Left renal cortex interstitium (tissue), 4 donors: Measurements from ENCODE around the gene GPAT2. TPM values are rescaled to one million over a fixed set of nuclear protein-coding genes. Genes with fewer than 3 reads are reported as not detected.
A peak's percentile ranks its signal among the peaks of the same experiment; 100 is the strongest.
"Not testable (repeated sequence)": the region's sequence is repeated elsewhere in the genome, so short reads cannot be mapped to it uniquely, and the experiment has no call there.

Experiments
- DNase-seq, 4 donors: peaks; one replicate each; pipeline ENCODE4 v3.0.0-alpha.2; 2013; ENCODE audit warnings: low read depth in 4 of 4, low spot score in 2 of 4, missing footprints in 1 of 4
- polyA plus RNA-seq, 4 donors: library from polyadenylated mRNA; unstranded; fragments of 120-200 nt; gene quantifications; one replicate each; pipeline ENCODE4 v1.2.1, GENCODE V29; 2013; ENCODE audit not compliant: insufficient read length in 4 of 4

The GPAT2 gene
- polyA plus RNA-seq, 4 donors = 2.9 to 5.0 (median 3.5) TPM

DNA sequence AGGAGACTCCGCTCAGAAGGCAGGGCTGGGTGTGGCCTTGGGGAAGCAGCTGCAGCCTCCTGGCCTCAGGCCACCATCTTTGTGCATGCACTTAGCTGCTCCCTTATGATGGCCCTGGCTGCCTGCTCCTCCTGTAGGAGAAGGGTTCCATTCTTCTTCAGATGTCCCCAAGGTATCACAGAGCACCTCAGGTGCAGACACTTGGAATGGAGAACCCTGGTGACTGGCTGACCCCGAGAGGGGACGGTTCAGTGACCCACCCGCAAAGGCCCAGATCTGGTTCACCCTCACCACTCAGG is 9.6 kb downstream of the GPAT2 start:
- no peak for DNase-seq

DNA sequence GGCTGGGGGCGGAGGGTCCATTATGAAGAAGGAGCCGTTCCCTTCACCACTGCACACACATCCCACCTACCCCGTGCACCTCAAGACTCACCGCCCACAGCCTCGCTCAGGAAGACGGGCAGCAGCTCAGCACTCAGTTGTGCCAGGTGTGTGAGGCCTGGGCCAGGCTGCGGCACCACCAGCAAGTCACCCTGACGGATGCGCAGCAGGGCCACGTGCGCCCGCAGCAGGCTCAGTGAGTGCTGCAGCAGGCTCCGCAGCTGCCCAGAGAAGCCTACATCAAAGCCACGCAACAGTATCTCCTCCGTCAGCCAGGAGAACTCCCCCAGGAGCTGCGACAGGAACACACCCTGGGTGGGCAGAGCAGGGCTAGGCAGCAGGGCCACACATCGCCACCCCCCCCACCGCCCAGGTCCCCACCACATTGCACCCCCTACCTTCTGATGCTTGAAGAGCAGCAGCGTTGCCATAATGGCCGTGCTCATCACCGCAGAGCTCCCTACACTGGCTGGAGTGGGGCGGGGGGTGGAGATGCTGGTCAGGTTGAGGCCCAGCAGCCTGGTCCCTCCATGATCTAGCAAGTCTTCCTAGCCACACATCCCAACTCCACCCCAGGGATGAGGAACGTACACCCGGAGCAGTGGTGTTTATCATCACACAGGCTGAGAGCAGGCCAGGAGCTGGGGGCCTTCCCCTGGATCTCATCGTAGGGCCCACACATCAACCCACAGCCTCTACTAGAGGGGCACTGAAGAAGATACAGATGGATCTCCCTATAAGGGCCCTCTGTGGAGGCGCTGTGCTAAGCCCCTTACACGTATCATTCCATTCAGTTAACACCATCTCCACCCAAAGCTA is 10.2 kb downstream of the GPAT2 start:
- DNase-seq = no peak

DNA sequence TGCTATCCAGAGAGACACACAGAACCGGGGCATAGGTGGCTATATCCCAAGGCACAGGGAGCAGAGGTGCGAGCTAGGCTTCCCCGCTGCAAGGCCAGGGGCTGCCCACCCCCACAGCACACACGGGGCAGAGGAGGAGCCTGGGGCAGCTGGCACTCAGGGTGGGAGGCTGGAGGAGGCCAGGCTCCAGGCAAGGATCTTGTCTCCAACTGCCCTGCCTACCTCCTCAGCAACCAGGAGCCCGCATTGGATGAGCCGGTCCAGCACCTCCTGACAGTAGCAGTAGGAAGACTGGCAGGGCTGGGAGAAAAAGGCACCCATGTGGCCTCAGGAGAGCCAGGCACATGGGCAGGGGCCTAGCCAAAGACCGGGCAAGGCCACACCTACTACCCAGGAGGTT is 11.0 kb downstream of the GPAT2 start:
- not testable (repeated sequence) for DNase-seq

DNA sequence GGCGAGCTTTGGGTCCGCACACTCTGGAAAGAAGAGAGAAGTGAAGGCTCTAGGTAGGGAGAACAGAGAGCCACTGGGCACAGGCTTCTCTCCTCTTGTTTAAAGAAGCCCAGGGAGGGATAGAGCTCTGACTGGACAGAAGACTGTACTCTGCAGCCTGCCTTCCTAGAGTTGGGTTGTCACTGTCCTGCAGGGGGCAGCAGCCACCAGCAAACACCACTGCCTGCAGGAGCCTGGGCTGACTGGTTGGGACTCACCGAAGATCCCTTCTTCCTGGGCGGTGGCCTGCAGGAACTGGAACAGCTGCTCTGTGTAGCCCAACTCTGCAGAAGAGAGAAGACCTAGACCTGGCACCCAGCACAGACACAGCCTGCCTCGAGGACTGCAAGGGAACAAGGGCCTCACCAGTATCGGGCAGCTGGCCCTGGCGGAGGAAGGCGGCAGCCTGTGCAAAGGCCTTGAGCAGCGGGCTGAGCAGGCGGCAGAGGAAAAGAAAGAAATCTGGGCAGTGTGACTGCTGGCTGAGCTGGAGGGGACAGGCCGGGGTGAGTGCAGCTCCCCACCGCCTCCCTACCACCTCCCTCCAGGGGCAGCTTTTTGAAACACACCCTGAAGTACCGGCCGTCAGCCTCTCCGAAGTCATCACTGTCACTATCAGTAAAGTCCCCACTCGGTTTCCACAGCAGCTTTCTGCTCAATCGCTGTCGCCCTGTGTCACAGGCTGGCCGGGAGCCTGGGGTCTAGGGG is 11.8 kb downstream of the GPAT2 start:
- DNase-seq = peak in 2 of 4 donors; percentile 46 to 48

DNA sequence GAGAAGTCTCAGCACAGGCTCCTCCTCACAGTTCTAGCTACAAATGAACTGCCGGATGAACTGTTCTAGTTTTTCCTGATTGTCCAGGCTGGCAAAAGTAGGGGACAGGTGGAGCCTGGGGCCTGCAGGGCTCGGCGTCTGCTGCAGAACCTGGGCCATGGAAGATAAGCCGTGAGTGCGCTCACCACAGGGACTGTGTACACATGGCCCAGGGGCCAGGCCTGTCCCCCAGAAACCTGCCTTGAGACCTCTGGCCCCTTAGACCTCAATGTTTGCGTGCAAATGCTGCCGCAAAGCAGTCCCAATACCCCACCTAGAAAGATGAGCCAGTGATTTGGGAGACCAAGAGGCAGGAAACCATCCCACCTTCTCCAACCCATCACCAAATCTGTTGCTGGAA is 12.6 kb downstream of the GPAT2 start:
- DNase-seq = not testable (repeated sequence)

DNA sequence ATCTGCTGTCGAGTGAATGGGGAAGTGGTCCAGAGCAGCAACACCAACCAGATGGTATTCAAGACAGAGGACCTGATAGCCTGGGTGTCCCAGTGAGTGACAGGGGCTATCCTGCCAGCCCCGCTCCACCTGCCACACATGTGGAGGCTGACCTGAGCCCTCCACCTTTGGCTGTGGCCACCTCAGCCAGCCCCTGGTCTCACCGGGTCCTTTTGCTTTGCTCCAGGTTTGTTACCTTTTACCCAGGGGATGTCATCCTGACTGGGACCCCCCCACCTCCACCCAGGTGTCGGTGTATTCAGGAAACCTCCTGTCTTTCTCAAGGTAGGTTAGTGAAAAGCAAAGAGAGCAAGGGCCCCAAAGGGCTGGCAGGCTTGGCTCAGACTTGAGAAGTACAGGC is 13.6 kb downstream of the GPAT2 start:
- not testable (repeated sequence) for DNase-seq

DNA sequence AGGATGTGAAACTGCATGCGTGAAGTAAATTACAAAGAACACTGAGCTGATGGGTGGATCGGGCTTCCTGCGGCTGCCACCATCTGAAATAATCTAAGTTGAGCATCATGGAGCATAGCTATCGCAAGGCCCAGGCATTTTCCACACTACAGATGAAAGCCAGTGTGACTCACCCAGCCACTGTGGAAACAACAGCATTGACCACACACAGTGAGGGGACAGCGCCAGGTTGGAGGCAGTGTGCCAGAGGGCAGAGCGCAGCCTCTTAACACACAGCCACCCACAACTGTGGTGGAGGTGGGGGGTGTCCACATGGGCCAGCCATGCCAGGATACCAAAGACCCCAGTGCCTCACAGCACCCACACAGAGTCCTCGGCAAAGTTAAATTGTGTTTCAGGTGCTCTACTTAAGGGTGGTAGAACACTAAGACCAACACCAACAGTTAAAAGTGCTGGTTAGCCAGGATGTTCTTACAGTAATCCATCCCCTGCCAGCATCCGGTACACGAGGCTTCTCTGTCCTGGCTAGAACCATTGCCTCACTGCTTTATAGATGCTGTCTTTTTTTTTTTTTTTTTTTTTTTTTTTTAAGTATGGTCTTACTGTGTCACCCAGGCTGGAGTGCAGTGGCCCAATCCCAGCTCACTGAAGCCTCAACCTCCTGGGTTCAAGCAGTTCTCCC is 14.7 kb downstream of the GPAT2 start:
- DNase-seq = not testable (repeated sequence)

DNA sequence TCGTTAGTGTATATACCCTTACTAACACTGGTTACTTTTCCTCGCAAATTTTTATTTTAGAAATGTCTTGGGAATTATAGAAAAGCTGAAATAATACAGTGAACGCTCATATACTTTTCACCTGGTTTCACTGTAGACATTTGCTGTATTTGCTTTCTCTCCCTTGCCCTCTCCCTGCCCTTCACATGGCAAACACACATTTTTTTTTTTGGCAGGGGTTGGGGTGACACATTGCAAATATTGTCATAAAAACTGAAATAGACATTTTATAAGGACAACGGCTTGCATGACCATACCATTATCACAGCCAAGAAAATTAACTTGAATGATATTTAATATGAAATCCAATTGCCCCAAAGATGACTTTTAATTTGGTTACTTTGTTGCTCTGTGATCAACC is 18.4 kb downstream of the GPAT2 start:
- not testable (repeated sequence) for DNase-seq

DNA sequence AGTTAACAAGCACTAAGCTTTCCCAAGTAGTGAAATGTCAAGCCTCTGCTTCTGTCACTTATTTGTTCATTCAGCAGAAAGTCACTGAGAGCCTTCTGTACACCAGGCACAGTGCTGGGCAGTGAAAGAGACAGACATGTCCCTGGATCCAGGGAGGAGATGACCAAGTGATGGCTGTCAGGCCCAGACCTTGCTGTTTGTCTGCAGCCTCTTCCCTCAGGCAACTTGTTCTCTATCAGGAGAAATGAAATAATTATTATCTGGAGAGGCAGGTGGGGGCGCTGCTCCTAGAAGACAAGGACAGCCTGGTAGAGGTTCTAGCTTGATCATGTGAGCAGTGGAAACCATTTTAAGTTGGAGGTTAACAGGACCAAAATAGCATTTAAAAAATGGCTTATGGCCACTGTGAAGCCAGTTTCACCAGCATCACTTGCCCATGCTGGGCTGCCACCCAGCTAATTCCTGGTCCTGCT is 21.9 kb downstream of the GPAT2 start:
- DNase-seq = not testable (repeated sequence)

DNA sequence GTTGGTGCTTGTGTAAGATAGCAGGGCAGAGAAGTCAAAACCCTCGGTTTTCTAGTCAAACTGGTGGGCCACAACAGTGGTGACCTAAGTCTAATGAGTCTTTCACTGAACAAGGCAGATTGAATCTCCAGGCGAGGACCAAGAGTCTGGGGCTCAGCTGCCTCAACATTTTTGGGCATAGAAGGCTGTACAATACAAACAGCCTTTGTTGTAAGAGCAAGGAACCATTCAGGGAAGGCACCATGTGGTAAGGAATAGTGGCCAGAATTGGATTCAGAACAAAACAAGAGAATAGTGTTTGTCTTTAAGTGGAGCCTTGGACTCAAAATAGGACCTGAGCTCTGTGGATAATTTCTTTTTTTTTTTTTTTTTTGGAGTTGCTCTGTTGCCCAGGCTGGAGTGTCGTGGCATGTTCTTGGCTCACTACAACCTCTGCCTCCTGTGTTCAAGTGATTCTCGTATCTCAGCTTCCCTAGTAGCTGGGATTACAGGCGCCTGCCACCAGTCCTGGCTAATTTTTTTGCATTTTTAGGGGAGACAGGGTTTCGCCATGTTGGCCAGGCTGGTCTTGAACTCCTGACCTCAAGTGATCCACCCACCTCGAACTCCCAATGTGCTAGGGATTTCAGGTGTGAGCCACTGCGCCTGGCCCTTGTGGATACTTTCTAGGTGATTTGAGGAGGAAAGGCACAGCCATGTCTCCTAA is 22.5 kb downstream of the GPAT2 start:
- not testable (repeated sequence) for DNase-seq

DNA sequence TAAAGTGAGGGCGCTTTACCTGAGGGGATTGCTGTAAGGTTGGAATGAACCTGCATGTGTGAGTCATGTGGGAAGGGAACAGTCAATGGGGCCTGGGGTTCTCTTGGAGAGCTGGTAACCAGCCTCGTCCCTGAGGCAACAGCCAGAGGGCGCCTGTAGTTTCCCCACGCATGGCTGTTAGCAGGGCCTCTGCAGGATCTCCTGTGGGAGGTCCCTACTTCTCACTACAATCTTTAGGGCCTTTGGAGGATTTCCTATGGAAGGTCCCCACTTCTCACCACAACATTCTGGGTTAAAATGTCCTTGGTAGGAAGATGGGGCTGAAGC is 23.6 kb downstream of the GPAT2 start:
- DNase-seq = not testable (repeated sequence)

DNA sequence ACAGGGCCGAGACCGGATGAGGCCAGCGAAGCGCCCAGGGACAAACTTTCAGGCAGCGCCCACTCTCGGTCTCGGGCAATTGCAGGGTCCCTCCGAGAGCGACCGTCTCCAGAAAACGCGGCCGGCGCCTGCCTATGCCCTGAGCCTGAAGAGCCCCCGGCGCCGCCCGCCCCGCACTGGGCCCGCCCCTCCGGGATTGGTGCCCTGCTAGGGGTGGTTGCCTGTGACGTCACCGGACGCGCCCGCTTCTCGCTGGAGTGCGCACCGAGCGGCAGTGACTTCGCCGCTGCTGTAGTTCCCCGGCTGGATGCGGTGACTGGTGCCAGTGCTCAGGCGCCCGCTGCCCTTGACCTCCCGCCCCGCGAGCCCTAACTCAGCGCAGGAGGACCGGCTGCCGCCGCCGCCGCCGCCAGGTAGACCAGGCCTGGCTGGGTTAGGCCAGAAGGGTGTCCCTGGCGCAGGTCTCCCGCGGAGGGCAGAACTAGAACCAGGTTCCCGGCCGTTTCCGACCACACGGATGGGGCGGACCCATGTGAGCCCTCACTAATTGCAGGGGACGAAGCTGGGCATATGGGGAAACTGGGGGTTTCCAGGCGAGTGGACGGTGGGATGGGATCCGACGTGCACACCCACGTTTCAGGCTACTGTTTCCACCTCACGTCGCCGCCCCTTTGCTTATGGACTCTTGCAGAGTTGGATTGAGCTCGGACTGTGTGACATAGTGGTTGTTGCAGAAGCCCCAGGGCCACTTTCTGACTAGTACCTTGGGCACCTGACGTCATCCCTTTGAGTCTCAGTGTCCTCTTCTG is 24.2 kb downstream of the GPAT2 start:
- peak in 2 of 4 donors; percentile 76 to 81 for DNase-seq

DNA sequence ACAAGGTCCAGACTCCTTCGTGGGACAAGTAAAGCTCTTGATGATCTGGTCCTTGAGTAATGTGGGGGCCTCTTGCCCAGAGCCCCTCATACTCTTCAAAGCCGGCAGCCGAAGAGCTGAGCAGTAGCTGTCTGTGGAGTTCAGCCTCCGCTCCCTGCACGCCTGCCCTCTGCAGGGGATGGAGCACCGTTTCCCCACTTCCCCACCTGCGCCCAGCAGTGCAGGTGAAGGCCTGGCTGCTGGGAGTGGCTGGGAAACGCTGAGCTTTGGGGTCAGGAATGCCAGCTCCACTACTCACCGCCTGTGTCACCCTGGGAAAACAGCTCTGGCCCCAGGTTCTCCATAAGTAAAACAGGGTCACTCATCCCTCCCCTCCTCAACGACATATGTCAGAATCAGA is 24.9 kb downstream of the GPAT2 start:
- DNase-seq = not testable (repeated sequence)

DNA sequence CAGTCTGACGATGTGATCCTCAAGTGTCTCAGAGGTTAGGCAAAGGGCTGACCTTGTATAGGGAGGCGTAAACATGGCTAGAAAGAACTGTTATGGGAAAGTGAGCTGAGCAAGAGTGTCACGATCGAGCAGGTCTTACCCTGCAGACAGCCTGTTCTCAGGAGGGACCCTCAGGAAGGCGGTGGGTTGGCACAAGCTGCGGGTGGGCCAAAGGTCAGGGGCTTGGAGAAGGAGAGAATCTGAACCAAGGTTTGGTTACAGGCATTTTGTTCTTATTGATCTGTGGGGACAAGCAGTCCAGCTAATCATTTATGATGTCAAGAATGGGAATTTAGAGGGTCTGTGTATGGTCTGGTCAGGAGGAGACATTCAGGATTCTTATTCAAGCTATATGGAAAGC is 26.7 kb downstream of the GPAT2 start:
- DNase-seq = not testable (repeated sequence)

DNA sequence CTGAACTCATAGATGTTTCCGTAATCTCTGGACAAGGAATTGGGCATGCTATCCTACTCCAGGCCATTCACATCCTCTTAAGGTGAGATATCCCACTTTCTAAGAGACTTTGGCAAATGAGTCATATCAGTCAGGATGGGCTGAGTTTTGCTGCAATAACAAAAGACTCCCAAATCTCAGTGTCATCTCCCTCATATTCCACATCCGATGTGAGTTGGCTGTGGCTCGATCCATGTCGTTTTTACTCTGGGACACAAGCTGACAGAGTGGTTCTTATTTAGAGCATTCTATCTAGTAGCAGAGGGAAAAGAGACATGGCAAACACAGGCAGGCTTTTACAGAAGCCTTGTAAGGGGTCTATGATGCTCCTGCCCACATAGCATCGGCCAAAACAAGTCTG is 28.5 kb downstream of the GPAT2 start:
- not testable (repeated sequence) for DNase-seq

DNA sequence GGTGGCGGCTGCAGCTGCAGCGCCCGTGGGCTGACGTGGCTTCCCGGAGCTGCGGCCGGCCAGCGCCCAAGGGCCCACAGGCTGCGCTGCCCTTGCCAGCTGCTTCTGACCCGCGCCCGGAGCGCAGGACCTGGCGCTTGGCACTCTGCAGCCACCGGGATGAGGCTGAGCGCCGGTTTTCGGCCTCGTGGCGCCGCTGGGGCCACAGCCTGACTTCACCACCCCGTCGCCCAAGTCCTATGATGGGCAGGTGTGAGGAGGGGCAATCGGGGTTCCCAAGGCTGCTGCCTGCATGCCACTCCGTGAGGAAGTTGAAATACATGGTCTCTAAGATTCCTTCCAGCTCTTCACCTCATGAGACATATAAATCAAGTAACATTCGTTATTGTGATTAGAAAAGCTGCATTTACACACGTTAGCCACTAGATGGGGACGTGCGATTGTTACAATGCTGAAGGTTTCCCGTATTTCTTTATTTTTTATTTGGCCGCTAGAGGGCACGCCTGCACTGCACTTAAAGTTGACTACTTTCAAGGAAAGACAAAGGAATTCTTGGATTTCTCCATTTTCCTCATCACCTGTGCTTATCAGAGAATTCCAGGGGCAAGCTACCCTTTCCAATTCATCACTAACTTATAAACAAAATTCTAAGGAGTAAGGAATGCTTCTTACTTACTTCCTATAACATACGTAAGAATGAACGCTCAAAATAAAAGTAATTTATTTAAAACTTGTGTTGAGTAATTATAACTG is 42.0 kb downstream of the GPAT2 start:
- DNase-seq = peak in 2 of 4 donors; percentile 29 to 36

DNA sequence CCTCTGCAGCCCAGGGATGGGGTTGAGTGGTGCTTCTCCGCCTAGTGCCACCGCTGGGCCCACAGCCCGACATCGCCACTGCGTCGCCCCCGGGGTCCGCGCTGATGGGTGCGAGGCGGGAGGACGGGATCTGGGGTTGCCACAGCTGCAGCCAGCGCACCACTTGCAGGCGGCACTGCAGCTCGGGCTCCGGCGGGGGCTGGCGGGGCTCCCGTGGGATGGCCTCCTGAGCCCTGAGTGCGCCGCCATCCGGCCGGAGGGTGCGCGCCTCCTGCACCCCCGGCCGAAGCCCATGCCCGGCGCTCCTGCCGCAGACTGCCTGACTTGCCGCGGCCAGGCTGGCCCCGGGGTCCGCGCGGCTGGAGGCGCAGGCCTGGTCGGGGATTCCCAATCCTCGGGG is 42.6 kb downstream of the GPAT2 start:
- DNase-seq = not testable (repeated sequence)

DNA sequence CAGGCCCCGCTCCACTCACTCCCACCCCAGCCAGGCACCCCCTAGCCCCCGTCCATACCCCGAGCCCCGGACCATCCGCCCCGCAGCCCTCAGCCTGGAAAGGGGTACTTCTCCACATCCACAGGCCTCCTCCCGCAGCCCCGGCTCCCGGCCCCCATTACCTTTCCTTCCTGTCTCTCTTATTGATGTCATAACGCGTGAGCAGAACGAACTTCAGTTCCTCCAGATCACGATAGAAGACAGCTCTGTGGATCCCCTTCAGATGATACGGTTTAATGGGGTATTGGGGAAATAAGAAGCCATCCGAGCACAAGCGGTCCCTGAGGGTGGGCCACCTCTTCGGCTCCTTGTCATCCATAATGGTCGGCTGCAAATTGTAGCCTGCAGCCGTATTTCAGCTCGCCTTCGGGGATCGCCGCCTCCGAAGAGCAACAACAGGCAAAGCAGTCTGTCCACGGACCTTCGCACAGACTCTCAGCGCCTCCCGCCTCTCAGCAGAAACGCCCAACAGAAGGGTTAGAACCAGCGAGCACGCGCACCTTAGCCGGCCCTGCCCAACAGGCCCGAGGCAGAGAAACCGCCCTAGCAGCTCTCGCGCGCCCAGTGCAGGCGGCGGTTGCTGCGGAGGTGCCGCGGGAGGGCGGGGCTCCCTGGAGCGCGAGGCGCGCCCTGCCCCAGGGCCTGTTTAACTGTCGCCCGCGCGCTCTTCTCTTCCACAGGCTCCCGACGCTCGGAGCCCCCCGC is 43.2 kb downstream of the GPAT2 start, which contains the start of gene ANKRD36C:
TSS of gene ANKRD36C (minus strand) at position 474 of the 744 bp plus-strand sequence. CDS start at position 358, 116 bp downstream.
- peak in 2 of 4 donors; percentile 31 to 47 for DNase-seq
